HepG2 (cell line): ENCODE results near the gene MAGEB4. TPM values are rescaled to one million over a fixed set of nuclear protein-coding genes. Genes with fewer than 3 reads are reported as not detected.

Experiments used
- ATAC-seq: fragments of 200-7000 bp; cut with Tn5 transposase; 3 replicates; pipeline ENCODE4 v1.9.1; 2020; ENCODE audit warnings: mild to moderate bottlenecking, moderate library complexity
- BruUV-seq: library from RNA; stranded (reverse); fragments of 400-500 nt; replicated peaks from 2 replicates; lab custom pipeline; 2021; lab: Mats Ljungman, UMichigan
- CTCF ChIA-PET: fragments of 300-600 bp; formaldehyde crosslinking; extraction: SDS; loops from one replicate; lab custom pipeline; 2021; ENCODE audit warnings: low total read pairs, inconsistent platforms, low intra/inter-chr PET ratio; lab: Yijun Ruan, JAX
- POLR2A ChIA-PET: fragments of 350-600 bp; sonication (Branson Sonifier 250); formaldehyde crosslinking; loops from one replicate; lab custom pipeline; 2020; ENCODE audit warnings: antibody characterized with exemption, inconsistent platforms; lab: Yijun Ruan, JAX
- DNase-seq: peaks from one replicate; pipeline ENCODE4 v3.0.0-alpha.2; 2015; ENCODE audit warnings: low spot score
- FAIRE-seq: peaks from 3 replicates; lab custom pipeline; 2011; peaks lifted over from hg19 to GRCh38; lab: Jason Lieb, UNC
- H2AFZ ChIP-seq: one replicate; pipeline ENCODE4 v1.6.1; 2011; ENCODE audit warnings: low read length, inconsistent platforms
- H3K27ac ChIP-seq: fragments of 300-600 bp; 3 replicates; pipeline ENCODE4 v1.8.0; 2011; ENCODE audit warnings: mixed run types, mild to moderate bottlenecking, mixed read lengths, low read length, inconsistent platforms; ENCODE audit not compliant: insufficient read depth; ENCODE audit errors: extremely low read length
- H3K27me3 ChIP-seq, 2 experiments: fragments of 200-600 bp in 1 of 2; 2 replicates in 1 of 2; 3 replicates in 1 of 2; pipeline versions ENCODE4 v1.6.0 to v1.8.0; 2011; ENCODE audit warnings: low read length in 2 of 2, mild to moderate bottlenecking in 2 of 2, moderate library complexity in 2 of 2, inconsistent platforms in 1 of 2; ENCODE audit not compliant: insufficient read depth in 2 of 2, control insufficient read depth in 1 of 2
- H3K36me3 ChIP-seq, 2 experiments: fragments of 200-600 bp in 1 of 2; replicated peaks in 1 of 2; 2 replicates in 1 of 2; 3 replicates in 1 of 2; pipeline versions ENCODE4 v1.5.1 to v1.8.0; 2011; ENCODE audit warnings: low read length in 2 of 2, inconsistent platforms in 1 of 2; ENCODE audit not compliant: insufficient read depth in 2 of 2, control insufficient read depth in 1 of 2
- H3K4me1 ChIP-seq: 2 replicates; pipeline ENCODE4 v1.5.1; 2012; ENCODE audit warnings: low read length, inconsistent platforms; ENCODE audit not compliant: insufficient read depth
- H3K4me2 ChIP-seq: 2 replicates; pipeline ENCODE4 v1.6.0; 2011; ENCODE audit warnings: low read depth, low read length, inconsistent platforms
- H3K4me3 ChIP-seq, 3 experiments: fragments of 200-600 bp in 1 of 3; sonication (generic), shearing (Covaris generic) in 1 of 3; replicated peaks in 1 of 3; 2 replicates each; pipeline ENCODE4 v1.5.1; 2011 to 2016; ENCODE audit warnings: low read length in 3 of 3, inconsistent platforms in 2 of 3, low read depth in 2 of 3, mild to moderate bottlenecking in 2 of 3, control low read depth in 1 of 3, mixed read lengths in 1 of 3; ENCODE audit not compliant: insufficient read depth in 1 of 3
- H3K79me2 ChIP-seq: one replicate; pipeline ENCODE4 v1.6.1; 2011; ENCODE audit warnings: low read length, inconsistent platforms; ENCODE audit not compliant: insufficient read depth
- H3K9ac ChIP-seq: 2 replicates; pipeline ENCODE4 v1.6.0; 2011; ENCODE audit warnings: mild to moderate bottlenecking, low read depth, low read length, inconsistent platforms; ENCODE audit not compliant: insufficient read depth
- H3K9me3 ChIP-seq: 2 replicates; pipeline ENCODE4 v1.5.1; 2012; ENCODE audit warnings: mild to moderate bottlenecking, low read length
- H4K20me1 ChIP-seq: 2 replicates; pipeline ENCODE4 v1.6.0; 2011; ENCODE audit warnings: inconsistent platforms, mild to moderate bottlenecking, low read length, moderate library complexity; ENCODE audit not compliant: insufficient read depth
- ATF7 ChIP-seq, 2 experiments: fragments of 450-650 bp in 1 of 2; sonication (generic) in 1 of 2; formaldehyde crosslinking in 1 of 2; IDR thresholded peaks; 2 replicates each; pipeline versions ENCODE4 v1.4.0 to v1.6.1; 2016 to 2020; ENCODE audit warnings: antibody characterized with exemption in 1 of 2, mild to moderate bottlenecking in 1 of 2, missing genetic modification reagents in 1 of 2
- FOXJ3 ChIP-seq: sonication (generic); formaldehyde crosslinking; IDR thresholded peaks from 2 replicates; pipeline ENCODE4 v1.4.0; 2020; ENCODE audit warnings: missing genetic modification reagents, mild to moderate bottlenecking, borderline replicate concordance
- KDM2A ChIP-seq: sonication (generic); formaldehyde crosslinking; IDR thresholded peaks from 2 replicates; pipeline ENCODE4 v1.4.0; 2020; ENCODE audit warnings: low read depth, missing genetic modification reagents, borderline replicate concordance
- SMC3 ChIP-seq: IDR thresholded peaks from 2 replicates; pipeline ENCODE4 v1.6.1; 2011; ENCODE audit warnings: low read length, improper control_type of control experiment
- SP5 ChIP-seq: IDR thresholded peaks from 2 replicates; pipeline ENCODE4 v1.6.1; 2016; ENCODE audit warnings: low read depth, borderline replicate concordance
- STAG1 ChIP-seq: sonication (generic); formaldehyde crosslinking; IDR thresholded peaks from 2 replicates; pipeline ENCODE4 v1.4.0; 2020; ENCODE audit warnings: missing genetic modification reagents
- ZFP41 ChIP-seq: sonication (generic); formaldehyde crosslinking; IDR thresholded peaks from 2 replicates; pipeline ENCODE4 v1.4.0; 2020; ENCODE audit warnings: mild to moderate bottlenecking, missing genetic modification reagents, borderline replicate concordance
- ZFYVE20 ChIP-seq: sonication (generic); formaldehyde crosslinking; IDR thresholded peaks from 2 replicates; pipeline ENCODE4 v1.8.0; 2023; ENCODE audit warnings: low read depth, mild to moderate bottlenecking, moderate library complexity, missing genetic modification reagents, borderline replicate concordance
- ZNF10 ChIP-seq: sonication (generic); formaldehyde crosslinking; IDR thresholded peaks from 2 replicates; pipeline ENCODE4 v1.4.0; 2020; ENCODE audit warnings: mild to moderate bottlenecking, low read depth, missing genetic modification reagents, borderline replicate concordance
- WGBS: methylation state at CpG from one replicate; pipeline ENCODE4 v1.1.6; 2017; ENCODE audit warnings: low lambda C conversion rate; 5-methylcytosine and 5-hydroxymethylcytosine counted together
- in situ Hi-C: cut with HindIII; loops from 2 replicates; pipeline ENCODE4 v1.10.0; 2017; ENCODE audit warnings: low pct_unique_long_range_greater_than_20kb; ENCODE audit not compliant: extremely low pct_ligation_motif_present
- intact Hi-C: fragments of 100-400 bp; cut with micrococcal nuclease; formaldehyde crosslinking; loops from one replicate; pipeline ENCODE4 v1.10.0; 2022; ENCODE audit not compliant: unreplicated experiment
- polyA plus RNA-seq, 8 experiments: library from polyadenylated mRNA; depleted of rRNA in 3 of 8; stranded (reverse) in 7 of 8; unstranded in 1 of 8; fragments of >200 nt; fragmentation: Illumina TruSeq in 4 of 8; extraction: Trizol in 4 of 8; gene quantifications; 2 replicates each; pipeline versions ENCODE4 v1.2.1 to v1.2.3, GENCODE V29; 2011 to 2016; ENCODE audit warnings: low read depth in 4 of 8, missing spikeins in 1 of 8, mixed read lengths in 1 of 8; ENCODE audit not compliant: insufficient read depth in 1 of 8
- total RNA-seq, 5 experiments: library from RNA; depleted of rRNA; stranded (reverse); fragments of >200 nt; fragmentation: Illumina TruSeq; extraction: Trizol; gene quantifications; 2 replicates each; pipeline ENCODE4 v1.2.3, GENCODE V29; 2016; ENCODE audit warnings: low read depth in 1 of 5
- TF ChIP-seq, protein P1 (sequence below): IDR thresholded peaks from 2 replicates; pipeline ENCODE4 v1.6.1; 2016; ENCODE audit warnings: mild to moderate bottlenecking, missing biosample characterization, missing genetic modification reagents
- TF ChIP-seq, protein P2 (sequence below): sonication (generic); formaldehyde crosslinking; IDR thresholded peaks from 2 replicates; pipeline ENCODE4 v1.5.0; 2020; ENCODE audit warnings: mild to moderate bottlenecking, missing genetic modification reagents, moderate library complexity
- TF ChIP-seq, protein P3 (sequence below): sonication (generic); formaldehyde crosslinking; IDR thresholded peaks from 2 replicates; pipeline ENCODE4 v1.4.0; 2020; ENCODE audit warnings: missing genetic modification reagents, mild to moderate bottlenecking, borderline replicate concordance

The MAGEB4 gene
- total and polyA plus RNA-seq, 2 of the 13 experiments (the other 11 are each of a cell fraction or from before 2014, with no cell fraction given): not detected

DNA sequence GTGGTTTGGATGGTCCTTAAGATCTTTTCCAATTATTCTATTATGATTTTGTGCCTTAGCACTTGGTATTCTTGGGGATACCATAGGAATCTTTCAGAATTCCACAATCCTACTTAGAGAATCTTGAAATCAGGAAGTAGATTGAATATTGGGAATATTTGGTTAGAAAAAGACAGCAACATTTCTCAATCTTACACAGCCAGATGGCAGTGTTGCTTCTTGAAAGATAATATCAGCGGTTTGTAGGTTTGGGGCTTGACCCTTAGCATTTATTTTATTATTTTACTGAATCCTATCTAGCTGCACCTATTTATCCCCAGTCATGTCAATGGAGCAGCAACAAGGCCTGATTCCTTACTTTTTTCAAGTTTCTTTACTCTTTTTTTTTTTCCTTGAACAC, 33.7 kb downstream of the MAGEB4 start:
- in situ Hi-C loops: loop anchor here (5.0 kb wide), 1 partner anchor 227 kb away; no protein-coding TSS in a partner anchor
- H3K36me3 ChIP-seq: no peaks in the 10 kb centered on the region
- no peak overlapping the region for H3K9ac ChIP-seq
- no peaks in the 10 kb centered on the region for H3K4me1 ChIP-seq
- 0% methylated on average over 1 of the region's 1 CpG for WGBS
- H3K4me2 ChIP-seq: no peak overlapping the region
- BruUV-seq: no TSS peak
- H2AFZ ChIP-seq: no peak overlapping the region
- CTCF ChIA-PET: interaction anchor here (1.6 kb wide), 1 partner anchor 229 kb away, joined by 7 read pairs; no protein-coding TSS in a partner anchor
- no peaks in the 10 kb centered on the region for H3K9me3 ChIP-seq
- DNase-seq (no peak), FAIRE-seq (peak; percentile 15), ATAC-seq (no peak)
- no peaks in the 10 kb centered on the region for H3K27me3 ChIP-seq
- TF ChIP-seq, protein P1, sequence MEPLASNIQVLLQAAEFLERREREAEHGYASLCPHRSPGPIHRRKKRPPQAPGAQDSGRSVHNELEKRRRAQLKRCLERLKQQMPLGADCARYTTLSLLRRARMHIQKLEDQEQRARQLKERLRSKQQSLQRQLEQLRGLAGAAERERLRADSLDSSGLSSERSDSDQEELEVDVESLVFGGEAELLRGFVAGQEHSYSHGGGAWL: no peak
- TF ChIP-seq STAG1 (peak; percentile 50), SMC3 (peak; percentile 52; the same call in 1 of the 2 replicates)
- TF ChIP-seq, protein P2, sequence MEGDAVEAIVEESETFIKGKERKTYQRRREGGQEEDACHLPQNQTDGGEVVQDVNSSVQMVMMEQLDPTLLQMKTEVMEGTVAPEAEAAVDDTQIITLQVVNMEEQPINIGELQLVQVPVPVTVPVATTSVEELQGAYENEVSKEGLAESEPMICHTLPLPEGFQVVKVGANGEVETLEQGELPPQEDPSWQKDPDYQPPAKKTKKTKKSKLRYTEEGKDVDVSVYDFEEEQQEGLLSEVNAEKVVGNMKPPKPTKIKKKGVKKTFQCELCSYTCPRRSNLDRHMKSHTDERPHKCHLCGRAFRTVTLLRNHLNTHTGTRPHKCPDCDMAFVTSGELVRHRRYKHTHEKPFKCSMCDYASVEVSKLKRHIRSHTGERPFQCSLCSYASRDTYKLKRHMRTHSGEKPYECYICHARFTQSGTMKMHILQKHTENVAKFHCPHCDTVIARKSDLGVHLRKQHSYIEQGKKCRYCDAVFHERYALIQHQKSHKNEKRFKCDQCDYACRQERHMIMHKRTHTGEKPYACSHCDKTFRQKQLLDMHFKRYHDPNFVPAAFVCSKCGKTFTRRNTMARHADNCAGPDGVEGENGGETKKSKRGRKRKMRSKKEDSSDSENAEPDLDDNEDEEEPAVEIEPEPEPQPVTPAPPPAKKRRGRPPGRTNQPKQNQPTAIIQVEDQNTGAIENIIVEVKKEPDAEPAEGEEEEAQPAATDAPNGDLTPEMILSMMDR (CRISPR knock-in tag): peak; percentile 39
- no peak overlapping the region for H3K27ac ChIP-seq
- H4K20me1 ChIP-seq: no peaks in the 10 kb centered on the region
- POLR2A ChIA-PET: no interaction called here
- H3K4me3 ChIP-seq: no peak overlapping the region
- intact Hi-C loops: loop anchor here (1.0 kb wide), 2 partner anchors 214 to 229 kb away; no protein-coding TSS in a partner anchor
- no peaks in the 10 kb centered on the region for H3K79me2 ChIP-seq

DNA sequence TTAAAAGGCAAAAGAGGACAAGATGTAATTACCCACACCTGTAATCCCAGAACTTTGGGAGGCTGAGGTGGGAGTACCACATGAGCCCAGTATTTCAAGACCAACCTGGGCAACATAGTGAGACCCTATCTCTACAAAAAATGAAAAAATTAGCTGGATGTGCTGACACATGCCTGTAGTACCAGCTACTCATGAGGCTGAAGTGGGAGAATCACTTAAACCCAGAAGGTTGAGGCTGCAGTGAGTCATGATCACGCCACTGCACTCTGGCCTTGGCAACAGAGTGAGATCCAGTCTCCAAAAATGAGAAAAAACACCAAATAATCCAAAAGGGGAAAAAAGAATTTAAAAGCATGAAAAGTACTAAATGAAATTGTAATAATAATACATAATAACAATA, 36.6 kb downstream of the MAGEB4 start:
- DNase-seq (no peak), ATAC-seq (no peak), FAIRE-seq (no peak)
- Histone ChIP-seq H3K4me1 (no peaks in the 10 kb centered on the region), H2AFZ (no peak overlapping the region), H3K9ac (no peak overlapping the region), H3K9me3 (no peaks in the 10 kb centered on the region), H3K36me3 (no peaks in the 10 kb centered on the region), H4K20me1 (no peaks in the 10 kb centered on the region), H3K79me2 (no peaks in the 10 kb centered on the region), H3K4me3 (no peak overlapping the region), H3K27ac (no peak overlapping the region), H3K4me2 (no peak overlapping the region), H3K27me3 (no peaks in the 10 kb centered on the region)
- intact Hi-C loops (no loop called here), in situ Hi-C loops (loop anchor here (5.0 kb wide), 1 partner anchor 224 kb away; no protein-coding TSS in a partner anchor)
- BruUV-seq: no TSS peak
- no peak for TF ChIP-seq SP5 (CRISPR knock-in tag)
- TF ChIP-seq ZNF10 (CRISPR knock-in tag): no peak
- no peak for TF ChIP-seq ATF7 (IDR thresholded peaks at IDR 0.05)
- TF ChIP-seq ATF7 (CRISPR knock-in tag; IDR thresholded peaks at IDR 0.05): no peak
- no peak for TF ChIP-seq ZFYVE20 (CRISPR knock-in tag)
- TF ChIP-seq KDM2A (CRISPR knock-in tag): no peak
- TF ChIP-seq, protein P3, sequence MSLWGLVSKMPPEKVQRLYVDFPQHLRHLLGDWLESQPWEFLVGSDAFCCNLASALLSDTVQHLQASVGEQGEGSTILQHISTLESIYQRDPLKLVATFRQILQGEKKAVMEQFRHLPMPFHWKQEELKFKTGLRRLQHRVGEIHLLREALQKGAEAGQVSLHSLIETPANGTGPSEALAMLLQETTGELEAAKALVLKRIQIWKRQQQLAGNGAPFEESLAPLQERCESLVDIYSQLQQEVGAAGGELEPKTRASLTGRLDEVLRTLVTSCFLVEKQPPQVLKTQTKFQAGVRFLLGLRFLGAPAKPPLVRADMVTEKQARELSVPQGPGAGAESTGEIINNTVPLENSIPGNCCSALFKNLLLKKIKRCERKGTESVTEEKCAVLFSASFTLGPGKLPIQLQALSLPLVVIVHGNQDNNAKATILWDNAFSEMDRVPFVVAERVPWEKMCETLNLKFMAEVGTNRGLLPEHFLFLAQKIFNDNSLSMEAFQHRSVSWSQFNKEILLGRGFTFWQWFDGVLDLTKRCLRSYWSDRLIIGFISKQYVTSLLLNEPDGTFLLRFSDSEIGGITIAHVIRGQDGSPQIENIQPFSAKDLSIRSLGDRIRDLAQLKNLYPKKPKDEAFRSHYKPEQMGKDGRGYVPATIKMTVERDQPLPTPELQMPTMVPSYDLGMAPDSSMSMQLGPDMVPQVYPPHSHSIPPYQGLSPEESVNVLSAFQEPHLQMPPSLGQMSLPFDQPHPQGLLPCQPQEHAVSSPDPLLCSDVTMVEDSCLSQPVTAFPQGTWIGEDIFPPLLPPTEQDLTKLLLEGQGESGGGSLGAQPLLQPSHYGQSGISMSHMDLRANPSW: no peak
- TF ChIP-seq ZFP41 (CRISPR knock-in tag): no peak
- TF ChIP-seq FOXJ3 (CRISPR knock-in tag): no peak
- CTCF ChIA-PET: no interaction called here
- POLR2A ChIA-PET: no interaction called here
- 8% methylated on average over 1 of the region's 1 CpG for WGBS
